Coronary artery (tissue), 2 donors: Measurements from ENCODE around the gene SLC22A14.

Experiments
- DNase-seq: peaks from one replicate; pipeline ENCODE4 v3.0.0-alpha.2; 2017; ENCODE audit warnings: low spot score
- H3K27ac ChIP-seq, 2 donors: fragments of 200-600 bp; sonication (generic); one replicate each; pipeline ENCODE4 v1.5.1; 2016 to 2019
- H3K4me3 ChIP-seq: fragments of 200-600 bp; sonication (generic); 2 replicates; pipeline ENCODE4 v1.5.1; 2016; ENCODE audit warnings: mild to moderate bottlenecking, moderate library complexity
- CTCF ChIP-seq: fragments of 200-600 bp; sonication (generic); IDR thresholded peaks from one replicate; pipeline ENCODE4 v1.5.1; 2019; ENCODE audit warnings: antibody characterized with exemption

SLC22A14 gene

GRCh38 chr3:38260474-38260873 lies 21.6 kb upstream of the SLC22A14 start:
- DNase-seq = no peak
- H3K27ac ChIP-seq = no peak overlapping the region
- no peak overlapping the region for H3K4me3 ChIP-seq
- TF ChIP-seq CTCF = no peak

GRCh38 chr3:38264353-38264771 lies 17.7 kb upstream of the SLC22A14 start:
- DNase-seq = no peak
- Histone ChIP-seq H3K4me3 (no peak overlapping the region), H3K27ac (no peak overlapping the region)
- no peak for TF ChIP-seq CTCF

- no peak for DNase-seq
- Histone ChIP-seq H3K4me3 (no peak overlapping the region), H3K27ac (no peak overlapping the region)
- no peak for TF ChIP-seq CTCF
Observed at GRCh38 chr3:38264779-38265178, 17.3 kb upstream of the SLC22A14 start.

- no peak for TF ChIP-seq CTCF
- no peak within 1 kb of the TSS for H3K4me3 ChIP-seq
- DNase-seq = no peak
- H3K27ac ChIP-seq = no peak within 1 kb of the TSS
Observed at GRCh38 chr3:38265604-38266307, 16.3 kb upstream of the SLC22A14 start, which contains the start of gene SLC22A13. TSS of gene SLC22A13 (plus strand) at chr3:38265812. CDS start at chr3:38265861, 49 bp downstream.

- TF ChIP-seq CTCF = no peak
- H3K27ac ChIP-seq = no peak overlapping the region
- DNase-seq = no peak
- no peak overlapping the region for H3K4me3 ChIP-seq
Observed at GRCh38 chr3:38266810-38267209, 15.3 kb upstream of the SLC22A14 start.

GRCh38 chr3:38267662-38268061 lies 14.4 kb upstream of the SLC22A14 start:
- Histone ChIP-seq H3K4me3 (no peak overlapping the region), H3K27ac (no peak overlapping the region)
- DNase-seq = no peak
- TF ChIP-seq CTCF = no peak

GRCh38 chr3:38268087-38268486 lies 14.0 kb upstream of the SLC22A14 start:
- no peak for DNase-seq
- no peak for TF ChIP-seq CTCF
- Histone ChIP-seq H3K27ac (no peak overlapping the region), H3K4me3 (no peak overlapping the region)
